GM12875 (cell line): ENCODE data around the gene PODXL.

ENCODE experiments used
- H3K4me3 ChIP-seq: one replicate; pipeline ENCODE4 v1.5.1; 2011; ENCODE audit warnings: low read depth, low read length, control low read depth
- CTCF ChIP-seq: IDR thresholded peaks from 2 replicates; pipeline ENCODE4 v1.5.1; 2011; ENCODE audit warnings: low read depth, mild to moderate bottlenecking, control low read depth, inconsistent platforms, low read length, moderate library complexity, borderline replicate concordance; ENCODE audit not compliant: insufficient read depth

Gene PODXL

GRCh38 chr7:131546583-131547141, 9.8 kb downstream of the PODXL start:
- peak; percentile 83 for TF ChIP-seq CTCF
- H3K4me3 ChIP-seq, result no peak overlapping the region

- TF ChIP-seq CTCF, result no peak
Measured at GRCh38 chr7:131546126-131546525, 10.3 kb downstream of the PODXL start.

GRCh38 chr7:131544449-131545301, 11.8 kb downstream of the PODXL start:
- TF ChIP-seq CTCF, result peak; percentile 17; the same call in 1 of the 2 replicates
- H3K4me3 ChIP-seq, result no peak overlapping the region

More at GRCh38 chr7:131546126-131546525, 10.3 kb downstream of the PODXL start:
- no peak overlapping the region for H3K4me3 ChIP-seq

GRCh38 chr7:131544021-131544420, 12.4 kb downstream of the PODXL start:
- H3K4me3 ChIP-seq, result no peak overlapping the region
- TF ChIP-seq CTCF, result no peak

- no peak for TF ChIP-seq CTCF
Measured at GRCh38 chr7:131543298-131543697, 13.1 kb downstream of the PODXL start.

GRCh38 chr7:131540491-131541162, 15.8 kb downstream of the PODXL start:
- TF ChIP-seq CTCF, result no peak
- no peak overlapping the region for H3K4me3 ChIP-seq

More at GRCh38 chr7:131543298-131543697, 13.1 kb downstream of the PODXL start:
- H3K4me3 ChIP-seq, result no peak overlapping the region

GRCh38 chr7:131538813-131539179, 17.6 kb downstream of the PODXL start:
- no peak for TF ChIP-seq CTCF
- H3K4me3 ChIP-seq, result no peak overlapping the region
